ENCODE results near the gene COL6A3. TPM values are rescaled to one million over a fixed set of nuclear protein-coding genes. Genes with fewer than 3 reads are reported as not detected.

Gene COL6A3
- total RNA-seq, 3 donors from 2014 or later, result 20.9 to 235 (median 194) TPM

DNA sequence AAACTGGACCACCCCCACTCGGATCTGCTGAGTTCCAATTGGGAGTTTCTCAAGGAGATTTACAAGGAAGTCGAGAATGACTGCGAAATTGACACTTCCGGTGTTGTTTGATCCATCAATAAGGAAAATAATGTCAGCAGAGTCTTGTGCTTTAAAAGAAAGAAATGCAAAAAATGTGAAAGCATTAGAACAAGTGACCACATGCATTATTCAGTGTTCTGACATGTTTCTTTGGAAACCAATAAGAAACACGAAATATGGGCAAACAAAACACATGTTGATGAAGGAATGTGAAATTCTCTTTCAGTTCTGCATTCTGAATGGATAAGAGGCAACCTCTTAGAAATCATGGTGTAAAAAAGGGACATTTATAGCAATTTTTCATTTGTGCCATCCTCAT lies 25.9 kb downstream of the COL6A3 start:
- intact Hi-C loops (cut with DNase I, micrococcal nuclease), result no loop called here
- no peak for DNase-seq
- H3K36me3 ChIP-seq (ENCODE audit: low read depth), result no peaks in the 10 kb centered on the region
- no peak for ATAC-seq
- H3K4me1 ChIP-seq (ENCODE audit: low read depth), result no peaks in the 10 kb centered on the region
- no peak overlapping the region for H3K4me3 ChIP-seq
- H3K9me3 ChIP-seq, result no peaks in the 10 kb centered on the region
- TF ChIP-seq, protein P1, sequence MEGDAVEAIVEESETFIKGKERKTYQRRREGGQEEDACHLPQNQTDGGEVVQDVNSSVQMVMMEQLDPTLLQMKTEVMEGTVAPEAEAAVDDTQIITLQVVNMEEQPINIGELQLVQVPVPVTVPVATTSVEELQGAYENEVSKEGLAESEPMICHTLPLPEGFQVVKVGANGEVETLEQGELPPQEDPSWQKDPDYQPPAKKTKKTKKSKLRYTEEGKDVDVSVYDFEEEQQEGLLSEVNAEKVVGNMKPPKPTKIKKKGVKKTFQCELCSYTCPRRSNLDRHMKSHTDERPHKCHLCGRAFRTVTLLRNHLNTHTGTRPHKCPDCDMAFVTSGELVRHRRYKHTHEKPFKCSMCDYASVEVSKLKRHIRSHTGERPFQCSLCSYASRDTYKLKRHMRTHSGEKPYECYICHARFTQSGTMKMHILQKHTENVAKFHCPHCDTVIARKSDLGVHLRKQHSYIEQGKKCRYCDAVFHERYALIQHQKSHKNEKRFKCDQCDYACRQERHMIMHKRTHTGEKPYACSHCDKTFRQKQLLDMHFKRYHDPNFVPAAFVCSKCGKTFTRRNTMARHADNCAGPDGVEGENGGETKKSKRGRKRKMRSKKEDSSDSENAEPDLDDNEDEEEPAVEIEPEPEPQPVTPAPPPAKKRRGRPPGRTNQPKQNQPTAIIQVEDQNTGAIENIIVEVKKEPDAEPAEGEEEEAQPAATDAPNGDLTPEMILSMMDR (IDR thresholded peaks at IDR 0.05), result no peak

GRCh38 chr2:237384672-237385020 lies 29.3 kb downstream of the COL6A3 start:
- DNase-seq, result no peak
- Histone ChIP-seq H3K9me3 (no peaks in the 10 kb centered on the region), H3K4me3 (no peak overlapping the region), H3K36me3 (ENCODE audit: low read depth) (no peaks in the 10 kb centered on the region), H3K4me1 (ENCODE audit: low read depth) (no peaks in the 10 kb centered on the region)
- intact Hi-C loops (cut with DNase I, micrococcal nuclease), result no loop called here
- TF ChIP-seq, protein P1 (IDR thresholded peaks at IDR 0.05), result no peak
- ATAC-seq, result no peak

GRCh38 chr2:237383991-237384671 lies 29.8 kb downstream of the COL6A3 start:
- TF ChIP-seq, protein P1 (IDR thresholded peaks at IDR 0.05), result no peak

GRCh38 chr2:237380768-237381167 lies 33.2 kb downstream of the COL6A3 start:
- H3K9me3 ChIP-seq, result no peaks in the 10 kb centered on the region
- no peaks in the 10 kb centered on the region for H3K4me1 ChIP-seq (ENCODE audit: low read depth)
- DNase-seq, result no peak
- TF ChIP-seq, protein P1 (IDR thresholded peaks at IDR 0.05), result no peak
- ATAC-seq, result no peak
- intact Hi-C loops (cut with DNase I, micrococcal nuclease), result no loop called here
- H3K36me3 ChIP-seq (ENCODE audit: low read depth), result no peaks in the 10 kb centered on the region
- no peak overlapping the region for H3K4me3 ChIP-seq

More at GRCh38 chr2:237383991-237384671, 29.8 kb downstream of the COL6A3 start:
- intact Hi-C loops (cut with DNase I, micrococcal nuclease), result no loop called here
- Histone ChIP-seq H3K36me3 (ENCODE audit: low read depth) (no peaks in the 10 kb centered on the region), H3K9me3 (no peaks in the 10 kb centered on the region), H3K4me1 (ENCODE audit: low read depth) (no peaks in the 10 kb centered on the region), H3K4me3 (no peak overlapping the region)
- ATAC-seq (no peak), DNase-seq (no peak)

- no peak for DNase-seq
- TF ChIP-seq, protein P1 (IDR thresholded peaks at IDR 0.05), result no peak
- Histone ChIP-seq H3K4me1 (ENCODE audit: low read depth) (no peaks in the 10 kb centered on the region), H3K36me3 (ENCODE audit: low read depth) (no peaks in the 10 kb centered on the region), H3K4me3 (no peak overlapping the region), H3K9me3 (no peaks in the 10 kb centered on the region)
- no peak for ATAC-seq
- intact Hi-C loops (cut with DNase I, micrococcal nuclease), result no loop called here
These were observed 34.3 kb downstream of the COL6A3 start for GRCh38 chr2:237379636-237380035.

GRCh38 chr2:237378650-237379049 lies 35.3 kb downstream of the COL6A3 start:
- ATAC-seq (no peak), DNase-seq (no peak)

More at GRCh38 chr2:237378650-237379049, 35.3 kb downstream of the COL6A3 start:
- Histone ChIP-seq H3K4me1 (ENCODE audit: low read depth) (no peaks in the 10 kb centered on the region), H3K9me3 (no peaks in the 10 kb centered on the region), H3K36me3 (ENCODE audit: low read depth) (no peaks in the 10 kb centered on the region), H3K4me3 (no peak overlapping the region)
- intact Hi-C loops (cut with DNase I, micrococcal nuclease), result no loop called here
- TF ChIP-seq, protein P1 (IDR thresholded peaks at IDR 0.05), result no peak
